Occipital lobe (tissue), 2 donors: ENCODE measurements around the gene HPSE. TPM values are rescaled to one million over a fixed set of nuclear protein-coding genes. Genes with fewer than 3 reads are reported as not detected.
"Not testable (repeated sequence)": the region's sequence is repeated elsewhere in the genome, so short reads cannot be mapped to it uniquely, and the experiment has no call there.

Experiments
- DNase-seq: peaks from one replicate; lab custom pipeline; 2025; lab: John Stamatoyannopoulos, UW
- total RNA-seq: library from RNA; depleted of rRNA; stranded (reverse); fragments of >200 nt; gene quantifications from one replicate; pipeline ENCODE4 v1.2.3, GENCODE V29; 2014

Gene HPSE
- total RNA-seq, 1 donor from 2014 or later = 1.6 TPM

- no peak for DNase-seq
Observed at GRCh38 chr4:83335701-83336100, 1.1 kb upstream of the HPSE start.

- DNase-seq = no peak
Observed at GRCh38 chr4:83331956-83332355, 2.7 kb downstream of the HPSE start.

GRCh38 chr4:83329521-83330110, 5.0 kb downstream of the HPSE start:
- no peak for DNase-seq

GRCh38 chr4:83328521-83329187, 6.0 kb downstream of the HPSE start:
- DNase-seq = no peak

GRCh38 chr4:83326546-83326945, 8.1 kb downstream of the HPSE start:
- DNase-seq = no peak

GRCh38 chr4:83325306-83325705, 9.3 kb downstream of the HPSE start:
- DNase-seq = not testable (repeated sequence)

- no peak for DNase-seq
Observed at GRCh38 chr4:83323136-83323535, 11.5 kb downstream of the HPSE start.

- no peak for DNase-seq
Observed at GRCh38 chr4:83320548-83320947, 14.1 kb downstream of the HPSE start.

- DNase-seq = no peak
Observed at GRCh38 chr4:83318666-83319065, 16.0 kb downstream of the HPSE start.

- no peak for DNase-seq
Observed at GRCh38 chr4:83317671-83318070, 17.0 kb downstream of the HPSE start.

GRCh38 chr4:83316459-83317165, 18.0 kb downstream of the HPSE start:
- DNase-seq = no peak

- no peak for DNase-seq
Observed at GRCh38 chr4:83315341-83315870, 19.2 kb downstream of the HPSE start.

GRCh38 chr4:83308672-83309071, 26.0 kb downstream of the HPSE start:
- no peak for DNase-seq

- no peak for DNase-seq
Observed at GRCh38 chr4:83307920-83308319, 26.7 kb downstream of the HPSE start.

GRCh38 chr4:83305187-83305586, 29.5 kb downstream of the HPSE start:
- no peak for DNase-seq

GRCh38 chr4:83297548-83298260, 36.9 kb downstream of the HPSE start:
- no peak for DNase-seq

GRCh38 chr4:83293305-83294046, 41.2 kb downstream of the HPSE start:
- DNase-seq = no peak

- not testable (repeated sequence) for DNase-seq
Observed at GRCh38 chr4:83290059-83290774, 44.4 kb downstream of the HPSE start.

GRCh38 chr4:83288381-83288780, 46.3 kb downstream of the HPSE start:
- DNase-seq = not testable (repeated sequence)

GRCh38 chr4:83285055-83285407, 49.6 kb downstream of the HPSE start:
- no peak for DNase-seq
